Measurements from ENCODE around the gene CFAP299.

The CFAP299 gene

GRCh38 chr4:80495865-80496264 is 160.3 kb downstream of the CFAP299 start:
- DNase-seq (ENCODE audit: low spot score) (no peak), FAIRE-seq (no peak)

- DNase-seq (ENCODE audit: low spot score) (no peak), FAIRE-seq (no peak)
Observed at GRCh38 chr4:80498725-80499124, 163.2 kb downstream of the CFAP299 start.

- no peak for DNase-seq (ENCODE audit: low spot score)
- no peak for FAIRE-seq
Observed at GRCh38 chr4:80500613-80501012, 165.1 kb downstream of the CFAP299 start.

GRCh38 chr4:80507077-80507476 is 171.5 kb downstream of the CFAP299 start:
- DNase-seq (ENCODE audit: low spot score) (no peak), FAIRE-seq (no peak)

GRCh38 chr4:80507507-80507906 is 172.0 kb downstream of the CFAP299 start:
- DNase-seq (ENCODE audit: low spot score), result no peak
- no peak for FAIRE-seq

GRCh38 chr4:80515496-80515895 is 180.0 kb downstream of the CFAP299 start:
- FAIRE-seq (no peak), DNase-seq (ENCODE audit: low spot score) (no peak)

GRCh38 chr4:80521438-80521837 is 185.9 kb downstream of the CFAP299 start:
- no peak for FAIRE-seq

GRCh38 chr4:80526697-80527096 is 191.2 kb downstream of the CFAP299 start:
- FAIRE-seq (no peak), DNase-seq (ENCODE audit: low spot score) (no peak)

More at GRCh38 chr4:80521438-80521837, 185.9 kb downstream of the CFAP299 start:
- DNase-seq (ENCODE audit: low spot score), result no peak

- DNase-seq (ENCODE audit: low spot score) (no peak), FAIRE-seq (no peak)
Observed at GRCh38 chr4:80529026-80529425, 193.5 kb downstream of the CFAP299 start.

GRCh38 chr4:80532674-80533333 is 197.3 kb downstream of the CFAP299 start:
- DNase-seq (ENCODE audit: low spot score) (no peak), FAIRE-seq (no peak)

GRCh38 chr4:80535551-80535950 is 200.0 kb downstream of the CFAP299 start:
- DNase-seq (ENCODE audit: low spot score) (no peak), FAIRE-seq (no peak)

GRCh38 chr4:80538276-80538926 is 202.9 kb downstream of the CFAP299 start:
- FAIRE-seq (no peak), DNase-seq (ENCODE audit: low spot score) (no peak)

GRCh38 chr4:80539190-80539589 is 203.7 kb downstream of the CFAP299 start:
- DNase-seq (ENCODE audit: low spot score) (no peak), FAIRE-seq (no peak)

- FAIRE-seq (no peak), DNase-seq (ENCODE audit: low spot score) (no peak)
Observed at GRCh38 chr4:80540349-80540748, 204.8 kb downstream of the CFAP299 start.

- DNase-seq (ENCODE audit: low spot score), result no peak
- no peak for FAIRE-seq
Observed at GRCh38 chr4:80540785-80541469, 205.4 kb downstream of the CFAP299 start.

GRCh38 chr4:80542747-80543146 is 207.2 kb downstream of the CFAP299 start:
- DNase-seq (ENCODE audit: low spot score), result no peak

GRCh38 chr4:80560337-80560736 is 224.8 kb downstream of the CFAP299 start:
- FAIRE-seq, result no peak

More at GRCh38 chr4:80542747-80543146, 207.2 kb downstream of the CFAP299 start:
- no peak for FAIRE-seq

GRCh38 chr4:80566203-80566872 is 230.8 kb downstream of the CFAP299 start:
- DNase-seq (ENCODE audit: low spot score) (peak; percentile 4), FAIRE-seq (no peak)

More at GRCh38 chr4:80560337-80560736, 224.8 kb downstream of the CFAP299 start:
- no peak for DNase-seq (ENCODE audit: low spot score)

- FAIRE-seq (no peak), DNase-seq (ENCODE audit: low spot score) (no peak)
Observed at GRCh38 chr4:80568891-80569290, 233.4 kb downstream of the CFAP299 start.

- DNase-seq (ENCODE audit: low spot score) (no peak), FAIRE-seq (no peak)
Observed at GRCh38 chr4:80576796-80577195, 241.3 kb downstream of the CFAP299 start.

GRCh38 chr4:80578001-80578400 is 242.5 kb downstream of the CFAP299 start:
- FAIRE-seq, result no peak
- no peak for DNase-seq (ENCODE audit: low spot score)

GRCh38 chr4:80585542-80585941 is 250.0 kb downstream of the CFAP299 start:
- DNase-seq (ENCODE audit: low spot score) (no peak), FAIRE-seq (no peak)
